Stimulated activated CD8-positive, alpha-beta memory T cell treated with anti-CD3 and anti-CD28 coated beads, Interleukin-15, amount 100 ng/mL, for 48 hours (primary cell): ENCODE measurements around the gene GAS7.
A peak's percentile ranks its signal among the peaks of the same experiment; 100 is the strongest.

Experiments
- DNase-seq, 2 donors: peaks; one replicate each; pipeline ENCODE4 v3.0.0-alpha.2; 2020; ENCODE audit warnings: low read depth in 2 of 2

Gene GAS7

DNA sequence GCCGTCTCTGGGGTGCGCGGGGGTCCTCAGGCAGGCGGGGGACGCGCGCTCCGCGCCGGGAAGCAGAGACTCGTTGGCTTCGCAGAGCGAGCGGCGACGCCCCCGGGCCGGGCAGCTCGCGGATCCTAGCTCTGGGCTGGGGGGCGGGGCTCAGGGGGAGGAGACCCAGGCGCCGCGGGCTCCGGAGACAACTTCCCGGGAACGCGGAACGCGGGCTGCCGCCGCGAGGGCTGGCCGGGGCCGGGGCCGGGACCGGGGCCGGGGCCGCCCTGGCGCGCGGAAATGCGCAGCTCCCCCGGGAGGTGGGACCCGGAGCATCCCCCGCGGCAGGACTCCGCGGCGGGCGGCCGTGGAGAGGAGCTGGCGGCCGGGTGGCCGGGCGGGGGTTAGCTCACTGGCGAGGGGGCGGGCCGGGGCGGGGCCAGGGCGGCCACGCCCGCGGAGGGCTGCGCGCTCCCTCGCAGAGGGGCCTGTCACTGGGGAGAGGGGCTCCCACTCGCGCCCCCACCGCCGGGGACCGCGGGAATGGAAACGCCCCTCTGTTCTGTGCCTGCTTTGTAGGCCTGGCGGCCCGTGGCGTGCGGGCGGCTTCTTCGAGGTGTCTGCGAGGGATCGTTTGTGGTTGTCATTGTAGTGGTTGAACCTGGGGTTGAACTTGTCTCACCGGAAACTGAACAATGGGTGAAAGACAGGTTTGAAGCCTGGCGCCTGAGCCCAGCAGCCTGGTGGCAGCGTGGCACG is at the start of gene GAS7:
Gene GAS7 (minus strand): TSS at position 98 of the 741 bp plus-strand sequence.
- peak; percentile 11 to 29 for DNase-seq

DNA sequence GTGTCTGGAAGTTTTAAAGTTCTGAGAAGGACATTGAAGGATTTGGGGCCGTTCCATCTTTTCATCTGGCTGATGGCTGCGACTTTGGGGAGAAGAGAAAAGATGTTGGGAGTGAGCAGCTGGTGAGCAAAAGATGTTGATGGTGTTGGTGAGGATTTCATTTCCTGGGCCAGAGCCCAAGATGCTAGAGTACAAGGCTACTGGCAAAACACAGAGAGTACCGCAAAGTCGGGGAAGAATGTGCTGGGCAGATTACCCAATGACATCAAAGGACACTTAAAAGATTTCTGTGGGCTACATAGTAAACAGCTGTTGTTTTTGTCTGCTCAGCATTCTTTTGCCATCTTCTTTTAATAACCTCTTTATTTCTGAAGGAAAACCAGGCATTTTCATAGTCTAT is 49.4 kb upstream of the GAS7 start:
- DNase-seq: no peak

DNA sequence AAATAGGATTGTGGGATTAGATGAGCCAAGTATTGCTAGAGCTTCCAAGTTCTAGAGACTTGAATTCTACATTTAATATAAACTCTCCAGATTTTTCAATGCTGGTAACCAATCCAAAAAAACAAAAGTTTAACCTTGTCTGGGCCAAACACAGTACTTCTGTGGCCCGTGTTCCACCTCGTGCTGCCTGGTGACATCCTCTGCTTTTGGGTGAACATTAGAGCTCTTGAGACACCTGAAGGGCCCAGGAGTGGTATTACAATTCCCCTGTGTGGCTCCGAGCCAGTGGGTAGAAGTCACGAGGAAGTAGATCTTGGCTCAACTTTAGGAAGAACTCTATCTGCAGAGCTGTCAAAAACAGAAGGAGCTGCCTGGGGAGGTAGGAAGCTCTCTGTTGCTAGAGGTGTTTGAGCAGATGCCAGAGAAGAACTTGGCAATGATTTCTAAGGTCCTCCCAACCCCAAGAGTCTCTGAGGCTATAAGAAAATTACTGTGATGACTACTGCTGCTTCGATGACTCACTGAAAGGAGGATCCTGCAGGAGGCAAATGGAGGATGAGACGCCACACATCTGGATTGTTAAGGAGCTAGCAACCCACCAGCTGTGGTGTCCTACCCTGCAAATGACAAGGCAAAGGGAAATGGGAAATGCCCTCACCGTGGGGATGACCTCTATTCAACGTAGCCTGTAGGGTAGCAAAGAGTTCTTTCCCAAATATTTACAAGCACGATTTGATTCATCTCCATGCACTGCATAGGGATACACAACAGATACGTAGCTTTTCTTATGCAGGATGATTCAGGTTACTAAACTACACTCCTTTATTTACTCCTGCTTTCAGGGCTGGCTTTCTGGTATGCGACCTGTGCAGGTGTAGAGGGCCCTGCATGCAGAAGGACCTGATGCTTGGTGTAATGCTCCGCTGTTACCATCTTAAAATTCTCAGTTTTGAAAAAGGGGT is 45.8 kb upstream of the GAS7 start:
- no peak for DNase-seq

DNA sequence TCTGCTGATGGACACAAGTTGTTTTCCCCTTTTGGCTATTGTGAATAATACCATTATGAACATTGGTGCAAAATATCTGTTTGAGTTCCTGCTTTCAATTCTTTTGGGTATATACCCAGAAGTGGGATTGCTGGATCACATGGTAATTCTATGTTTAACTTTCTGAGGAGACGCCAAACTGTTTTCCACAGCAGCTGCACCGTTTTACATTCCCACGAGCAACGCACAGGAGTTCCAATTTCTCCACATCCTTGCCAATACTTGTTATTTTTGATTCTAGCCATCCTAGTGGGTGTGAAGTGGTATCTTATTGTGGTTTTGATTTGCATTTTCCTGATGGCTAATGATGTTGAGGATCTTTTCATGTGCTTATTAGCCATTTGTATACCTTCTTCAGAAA is 43.4 kb upstream of the GAS7 start:
- no peak for DNase-seq

DNA sequence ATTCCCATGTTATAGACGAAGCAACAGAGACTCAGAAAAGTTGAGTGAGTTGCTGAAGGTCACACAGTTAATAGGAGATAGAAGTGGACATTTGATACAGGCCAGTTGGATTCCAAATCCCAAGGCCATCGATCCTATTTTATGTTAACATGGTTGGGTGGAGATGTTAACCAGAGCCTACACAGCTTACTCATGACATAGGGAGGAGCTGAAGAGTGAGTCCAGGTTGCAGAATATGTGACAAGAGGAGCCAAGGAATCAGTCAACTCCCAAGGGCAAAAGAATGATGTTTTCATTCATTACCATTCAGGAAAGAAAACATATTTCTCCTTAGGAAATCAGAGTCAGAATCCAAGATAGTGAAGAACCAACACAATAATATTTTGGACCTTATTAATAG is 40.3 kb upstream of the GAS7 start:
- DNase-seq: no peak

DNA sequence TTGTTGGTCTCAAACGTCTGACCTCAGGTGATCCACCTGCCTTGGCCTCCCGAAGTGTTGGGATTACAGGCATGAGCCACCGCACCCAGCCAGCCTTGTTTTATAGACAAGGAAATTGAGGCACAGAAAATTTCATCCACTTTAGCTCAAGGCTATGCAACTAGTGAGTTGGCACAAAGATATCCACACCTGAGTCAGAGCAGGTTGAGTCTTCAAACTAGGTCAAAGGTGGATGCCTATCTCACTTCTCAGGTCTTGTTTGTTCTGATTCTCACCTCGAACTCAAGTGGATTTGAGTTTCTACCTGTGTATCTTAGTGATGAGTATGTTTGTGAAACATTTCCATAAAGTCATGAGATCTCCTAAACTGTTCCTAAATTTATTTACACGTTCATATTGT is 35.6 kb upstream of the GAS7 start:
- no peak for DNase-seq

DNA sequence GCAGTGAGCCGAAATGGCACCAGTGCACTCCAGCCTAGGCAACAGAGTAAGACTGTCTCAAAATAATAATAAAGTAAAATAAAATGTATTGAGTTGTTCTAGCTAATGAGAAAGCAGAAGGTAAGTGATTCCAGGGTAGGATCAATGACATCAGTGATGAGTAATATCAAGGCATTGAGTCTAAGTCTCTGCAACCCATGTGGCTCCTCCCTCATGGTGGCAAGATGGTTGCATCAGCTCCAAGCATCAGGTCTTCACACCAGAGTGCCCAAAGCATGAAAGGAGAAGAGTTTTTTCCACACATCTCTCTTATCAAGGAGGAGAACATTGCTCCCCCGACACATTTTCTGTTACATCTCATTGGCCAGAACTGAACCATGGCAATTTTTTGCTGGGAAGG is 34.8 kb upstream of the GAS7 start:
- no peak for DNase-seq

DNA sequence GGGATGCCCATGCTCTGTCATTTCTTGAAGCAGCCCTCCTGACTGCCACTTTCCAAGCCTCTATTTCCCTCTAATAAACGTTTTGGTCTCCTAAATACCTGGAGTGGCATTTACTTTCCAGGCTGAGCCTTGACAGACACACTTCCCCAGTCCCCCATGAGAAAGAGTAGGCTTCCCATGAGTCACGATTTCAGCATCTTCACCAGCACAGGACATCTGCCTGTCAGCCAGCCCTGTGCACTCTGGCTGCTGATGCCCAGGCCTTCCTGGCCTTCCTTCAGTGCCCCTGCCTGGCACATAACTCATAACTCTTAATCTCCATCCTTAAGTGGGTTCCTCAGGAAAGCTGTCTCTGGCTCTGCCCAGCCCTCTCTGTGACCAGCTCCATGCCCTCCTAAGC is 30.8 kb upstream of the GAS7 start:
- DNase-seq: no peak

DNA sequence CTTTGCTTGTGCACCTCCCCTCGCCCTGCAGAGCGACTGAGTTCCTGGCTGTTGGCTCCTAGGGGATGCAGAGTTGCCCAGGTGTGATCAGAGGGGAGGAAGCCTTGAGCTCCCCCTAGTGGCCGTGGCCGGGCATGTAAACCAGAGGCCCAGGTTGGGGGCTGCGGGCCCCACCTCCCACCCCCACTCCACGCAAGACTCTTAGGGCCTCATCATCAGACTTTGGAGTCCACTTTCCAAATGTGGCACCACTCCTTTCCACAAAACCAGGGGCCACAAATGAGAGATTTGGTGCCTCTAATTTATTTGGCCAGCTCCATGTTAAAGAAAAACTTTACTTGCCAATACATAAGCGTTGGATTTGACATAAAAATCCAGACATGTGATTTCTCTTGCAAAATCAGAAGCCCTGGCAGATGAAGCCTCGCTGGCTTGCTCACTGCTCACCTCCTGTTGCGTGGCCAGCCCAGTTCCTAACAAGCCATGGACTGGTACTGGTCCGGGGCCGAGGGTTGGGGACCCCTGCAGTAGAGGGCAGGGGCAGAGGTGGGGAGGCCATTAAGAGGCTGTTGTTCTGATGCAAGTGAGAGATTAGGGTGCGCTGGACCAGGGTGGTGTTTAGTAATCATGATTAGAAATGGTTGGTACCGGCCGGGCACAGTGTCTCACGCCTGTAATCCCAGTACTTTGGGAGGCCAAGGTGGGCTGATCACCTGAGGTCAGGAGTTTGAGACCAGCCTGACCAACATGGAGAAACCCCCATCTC is 28.7 kb upstream of the GAS7 start:
- DNase-seq: peak; percentile 23 to 27

DNA sequence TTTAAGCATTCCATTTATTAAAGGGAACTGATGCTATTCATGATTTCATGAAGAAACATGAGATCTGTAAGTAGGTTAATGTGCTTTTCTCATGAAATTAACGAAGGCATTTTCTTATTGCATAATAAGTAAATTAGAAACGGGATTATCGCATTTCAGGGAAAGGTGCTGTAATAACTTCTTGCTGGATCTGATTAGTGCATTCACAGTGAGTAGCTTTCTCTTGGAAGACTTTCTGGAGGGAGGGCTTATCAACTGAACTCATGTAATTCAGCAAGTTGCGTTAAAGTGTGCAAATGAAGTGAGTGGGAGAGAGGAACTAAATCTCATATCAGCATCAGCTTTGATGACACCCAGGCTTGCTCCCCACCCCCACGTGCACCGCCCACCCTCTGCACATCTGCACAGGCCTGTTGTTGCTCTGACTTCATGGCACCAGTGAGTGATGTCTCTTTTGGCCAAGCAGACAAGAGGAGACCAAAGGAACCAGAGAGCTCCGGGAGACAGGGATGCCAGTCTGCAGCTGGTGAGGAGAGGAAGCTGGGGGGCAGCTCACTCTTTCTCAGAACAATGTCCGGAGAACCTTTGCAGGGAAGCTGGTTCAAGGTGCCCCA is 26.3 kb upstream of the GAS7 start:
- no peak for DNase-seq

DNA sequence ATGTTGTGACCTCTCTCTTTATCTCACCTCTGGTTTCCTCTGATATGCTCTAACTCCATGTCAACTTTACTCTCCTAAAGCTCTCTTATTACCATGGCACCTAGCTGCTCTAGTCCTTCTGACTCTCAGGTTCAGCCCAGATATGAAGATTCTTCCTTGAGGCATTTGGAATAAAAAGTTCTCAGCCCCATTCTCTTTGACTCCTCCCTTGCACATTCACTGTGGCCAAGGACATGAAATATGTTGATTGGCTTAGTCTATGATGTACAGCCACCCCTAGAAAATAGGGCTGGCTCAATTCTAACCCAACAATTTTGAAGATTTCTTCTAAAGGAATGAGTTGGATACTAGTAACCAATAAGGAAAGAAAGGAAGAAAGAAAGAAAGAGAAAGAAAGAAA is 20.8 kb upstream of the GAS7 start:
- no peak for DNase-seq

DNA sequence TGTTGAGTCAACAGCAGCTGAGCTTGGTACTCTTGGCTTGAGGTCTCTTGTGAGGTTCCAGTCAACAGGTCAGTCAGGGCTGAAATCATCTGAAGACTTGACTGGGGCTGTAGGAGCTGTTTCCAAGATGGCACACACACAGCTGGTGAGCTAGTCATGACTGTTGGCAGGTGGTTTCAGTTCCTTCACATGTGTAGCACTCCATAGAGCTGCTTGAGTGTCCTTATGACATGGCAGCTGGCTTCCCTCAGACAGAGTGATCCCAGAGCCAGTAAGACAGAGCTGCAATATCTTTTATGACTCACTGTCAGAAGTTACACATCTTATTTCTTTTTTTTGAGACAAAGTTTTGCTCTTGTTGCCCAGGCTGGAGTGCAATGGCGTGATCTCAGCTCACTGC is 19.5 kb upstream of the GAS7 start:
- no peak for DNase-seq

DNA sequence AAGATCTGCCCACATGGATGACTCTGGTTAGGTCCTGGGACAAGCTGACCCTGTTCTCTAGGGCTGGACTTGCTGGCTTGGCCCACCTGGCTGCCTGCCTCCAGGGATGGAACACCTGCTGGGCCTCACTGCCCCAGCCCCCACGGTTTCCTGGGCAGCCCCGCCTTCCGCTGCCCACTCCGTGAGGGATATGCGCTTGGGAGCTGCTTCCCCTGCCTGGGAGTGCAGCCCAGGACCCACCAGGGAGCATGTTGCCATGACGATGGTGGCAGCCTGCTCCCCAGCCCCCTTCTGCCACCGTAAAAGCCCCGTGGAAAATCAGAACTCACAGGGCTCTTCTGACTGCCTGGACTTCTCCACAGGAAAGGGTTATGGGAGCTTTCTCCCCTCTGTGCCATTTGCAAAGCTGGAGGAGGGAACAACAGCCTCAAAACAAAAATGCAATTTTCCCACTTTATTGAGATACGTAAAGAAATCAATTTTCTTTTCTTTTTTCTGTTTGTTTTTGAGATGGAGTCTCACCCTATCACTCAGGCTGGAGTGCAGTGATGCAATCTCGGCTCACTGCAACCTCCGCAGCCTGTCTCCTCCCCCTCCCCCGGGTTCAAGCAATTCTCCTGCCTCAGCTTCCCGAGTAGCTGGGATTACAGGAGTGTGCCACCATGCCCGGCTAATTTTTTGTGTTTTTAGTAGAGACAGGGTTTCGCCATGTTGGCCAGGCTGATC is 18.0 kb upstream of the GAS7 start:
- DNase-seq: no peak

DNA sequence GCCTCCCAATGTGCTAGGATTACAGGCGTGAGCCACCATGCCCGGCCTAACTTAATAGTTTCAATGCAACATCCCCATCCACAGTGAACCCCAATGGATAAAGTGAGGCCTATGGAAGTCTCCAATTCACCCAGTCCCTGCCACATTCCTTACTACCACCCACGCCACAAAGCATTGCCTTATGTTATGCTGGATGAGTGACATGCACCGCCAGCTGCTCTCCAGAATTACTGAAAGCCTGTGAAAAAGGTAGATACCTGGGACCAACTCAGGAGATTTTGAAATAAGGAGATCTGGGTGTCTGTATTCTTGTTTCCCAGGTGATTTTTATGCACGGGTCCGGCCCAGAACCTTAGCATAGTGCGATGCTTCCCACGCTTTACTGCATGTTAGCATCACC is 16.9 kb upstream of the GAS7 start:
- DNase-seq: no peak

DNA sequence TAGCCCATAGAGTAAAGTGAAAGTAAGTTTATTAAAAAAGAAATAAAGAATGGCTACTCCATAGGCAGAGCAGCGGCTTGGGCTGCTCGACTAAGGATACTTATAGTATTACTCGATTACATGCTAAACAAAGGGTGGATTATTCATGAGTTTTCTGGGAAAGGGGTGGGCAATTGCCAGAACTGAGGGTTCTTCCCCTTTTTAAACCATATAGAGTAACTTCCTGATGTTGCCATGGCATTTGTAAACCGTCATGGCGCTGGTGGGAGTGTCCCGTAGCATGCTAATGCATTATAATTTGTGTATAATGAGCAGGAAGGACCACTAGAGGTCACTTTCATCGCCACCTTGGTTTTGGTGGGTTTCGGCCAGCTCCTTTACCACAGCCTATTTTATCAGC is 13.3 kb upstream of the GAS7 start:
- DNase-seq: no peak

DNA sequence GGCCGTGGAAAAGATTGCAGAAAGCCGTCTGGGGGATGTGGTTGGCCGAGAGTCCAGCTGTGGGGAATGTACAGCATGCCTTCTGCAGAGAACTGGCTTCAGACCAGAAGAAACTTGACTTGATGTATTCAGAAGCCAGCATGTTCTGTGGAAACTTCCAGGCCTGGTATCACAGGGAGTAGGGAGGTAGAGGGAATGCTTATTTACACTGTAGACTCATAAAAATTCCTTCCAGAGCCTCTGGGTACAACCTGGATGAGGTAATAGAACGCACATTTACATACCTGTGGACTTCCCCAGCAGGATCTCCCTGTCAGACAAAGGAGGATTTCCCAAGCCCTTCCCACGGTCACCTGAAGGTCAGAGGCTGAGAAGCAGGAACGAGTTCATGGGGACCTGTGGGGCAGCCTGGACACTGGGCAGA is 11.8 kb upstream of the GAS7 start:
- no peak for DNase-seq

DNA sequence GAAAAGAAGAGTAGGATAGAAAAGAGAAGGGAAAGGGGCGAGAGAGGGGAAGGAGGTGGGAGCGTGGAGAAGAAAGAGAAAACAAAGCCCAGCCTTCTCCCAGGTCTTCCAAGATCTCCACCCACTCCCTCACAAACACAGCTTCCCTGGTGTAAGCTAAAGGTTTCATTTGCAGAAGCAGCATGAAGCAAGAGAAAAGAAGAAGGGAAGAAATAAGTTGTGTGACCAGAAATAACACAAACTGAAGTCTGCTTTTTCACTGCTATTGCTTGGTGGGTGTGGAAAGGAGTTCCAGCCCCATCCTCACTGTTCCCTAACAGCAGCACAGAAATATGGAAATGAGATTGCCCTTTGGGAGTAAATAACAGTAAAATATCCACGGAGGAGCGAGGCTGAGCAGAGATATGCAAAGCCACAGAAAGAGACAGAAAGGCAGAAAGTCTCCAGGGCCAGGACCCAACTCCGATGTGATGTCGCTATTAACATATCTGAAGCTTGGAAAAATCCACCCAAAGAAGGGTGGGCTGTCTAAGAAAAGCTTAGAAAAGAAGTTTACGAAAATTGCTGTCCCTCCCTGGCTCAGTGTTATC is 10.3 kb upstream of the GAS7 start:
- DNase-seq: no peak

DNA sequence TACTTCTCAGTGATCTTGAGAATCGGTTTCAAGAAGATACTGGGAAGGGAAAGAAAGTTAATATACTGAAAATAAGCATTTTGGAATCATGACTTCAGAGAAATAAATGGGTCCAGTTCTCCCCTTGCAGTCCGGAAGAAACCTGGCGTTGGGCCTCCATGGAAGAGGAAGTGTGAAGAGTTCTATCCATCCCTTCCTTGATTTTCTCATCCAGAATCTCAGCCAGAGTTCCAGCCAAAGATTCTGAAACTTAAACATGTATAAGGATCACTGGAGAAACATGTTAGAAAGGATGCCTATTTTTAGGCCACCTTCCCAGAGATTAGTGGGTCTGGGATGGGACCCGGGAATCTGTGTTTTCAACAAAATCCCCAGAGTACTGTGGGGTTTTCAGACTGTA is 8.7 kb upstream of the GAS7 start:
- DNase-seq: no peak

DNA sequence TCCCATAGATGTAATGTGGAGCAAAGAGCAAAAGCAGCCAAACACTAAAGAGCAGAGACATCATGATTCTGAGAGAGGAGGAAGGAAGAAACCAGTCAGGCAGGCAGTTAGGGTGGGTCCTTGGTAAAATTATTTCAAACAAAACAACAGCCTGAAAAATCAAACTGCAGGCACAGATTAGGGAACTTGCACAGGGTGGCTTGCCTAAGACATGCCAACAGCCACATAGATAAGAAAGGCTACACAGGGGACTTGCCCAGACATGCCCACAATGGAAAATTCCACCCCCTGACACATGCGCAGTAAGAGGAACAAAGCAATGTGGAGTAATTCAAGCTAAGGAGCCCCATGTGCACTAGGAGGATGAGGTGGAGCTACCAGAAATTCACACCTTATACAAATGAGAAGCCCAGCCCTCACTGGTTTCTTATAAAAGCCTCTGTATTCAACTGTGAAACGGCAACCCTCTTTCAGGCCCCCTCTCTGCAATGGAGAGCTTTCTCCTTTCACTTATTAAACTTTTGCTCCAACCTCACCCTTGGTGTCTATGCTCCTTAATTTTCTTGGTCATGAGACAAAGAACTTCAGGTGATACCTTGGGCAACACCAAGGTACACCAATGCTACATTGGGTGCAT is 7.3 kb upstream of the GAS7 start:
- no peak for DNase-seq

DNA sequence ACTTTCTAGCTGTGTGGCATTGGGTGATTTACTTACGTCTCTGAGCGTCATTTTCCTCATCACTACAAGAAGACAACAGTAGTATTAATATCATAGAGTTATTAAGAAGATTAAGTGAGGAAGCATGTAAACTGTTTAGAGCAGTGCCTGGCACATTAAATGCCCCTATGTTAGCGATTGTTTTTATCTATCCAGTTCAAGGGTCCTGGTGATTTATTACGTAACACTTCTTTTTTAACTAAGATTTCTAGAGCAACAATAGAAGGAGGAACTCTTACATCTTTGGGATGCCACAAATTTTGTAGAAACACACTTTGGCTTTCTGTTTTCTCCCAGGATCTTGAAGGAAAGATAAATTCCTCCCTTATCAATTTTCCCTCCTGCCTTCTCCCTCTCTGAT is 3.3 kb upstream of the GAS7 start:
- no peak for DNase-seq
